HS-27A (cell line): ENCODE data around the gene L3MBTL3.
"Not testable (repeated sequence)": the region's sequence is repeated elsewhere in the genome, so short reads cannot be mapped to it uniquely, and the experiment has no call there.

ENCODE experiments used
- DNase-seq: peaks from one replicate; pipeline ENCODE4 v3.0.0-alpha.2; 2012; ENCODE audit warnings: low read depth, missing footprints

L3MBTL3 gene

DNA sequence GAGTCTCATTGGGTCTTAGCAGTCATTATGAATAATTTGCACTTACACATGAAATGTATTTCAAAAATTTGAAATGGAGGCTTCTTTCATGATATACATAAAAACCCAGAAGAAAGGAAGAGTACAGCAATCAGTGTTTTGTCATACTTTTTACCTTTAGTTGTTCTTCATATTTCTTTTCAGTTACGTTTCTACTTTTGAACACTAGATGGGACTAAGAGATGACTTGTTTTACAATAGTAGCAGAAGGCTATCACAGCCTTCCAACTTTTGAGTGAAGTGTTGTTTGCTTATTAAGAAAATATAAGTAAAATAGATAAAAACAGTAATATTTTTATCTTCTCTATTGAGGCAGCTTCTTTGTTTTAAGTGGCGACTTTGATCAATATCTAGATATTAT, 58.1 kb downstream of the L3MBTL3 start:
- no peak for DNase-seq

DNA sequence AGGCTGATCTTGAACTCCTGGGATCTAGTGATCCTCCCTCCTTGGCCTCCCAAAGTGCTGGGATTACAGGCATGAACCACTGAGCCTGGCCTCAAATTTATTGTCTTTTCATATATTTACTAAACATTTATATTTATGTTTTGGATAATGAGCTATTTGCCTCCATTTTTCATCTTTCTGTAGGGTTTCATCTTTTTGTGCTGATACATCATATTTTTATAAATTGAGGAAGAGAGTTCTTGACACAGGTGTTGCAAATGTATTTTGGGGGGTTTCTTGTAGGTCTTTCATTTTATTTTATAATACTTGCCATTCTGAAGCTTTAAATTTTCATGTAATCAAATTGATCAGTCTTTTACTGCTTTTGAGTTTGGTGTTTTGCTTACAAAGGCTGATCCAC, 72.4 kb downstream of the L3MBTL3 start:
- no peak for DNase-seq

DNA sequence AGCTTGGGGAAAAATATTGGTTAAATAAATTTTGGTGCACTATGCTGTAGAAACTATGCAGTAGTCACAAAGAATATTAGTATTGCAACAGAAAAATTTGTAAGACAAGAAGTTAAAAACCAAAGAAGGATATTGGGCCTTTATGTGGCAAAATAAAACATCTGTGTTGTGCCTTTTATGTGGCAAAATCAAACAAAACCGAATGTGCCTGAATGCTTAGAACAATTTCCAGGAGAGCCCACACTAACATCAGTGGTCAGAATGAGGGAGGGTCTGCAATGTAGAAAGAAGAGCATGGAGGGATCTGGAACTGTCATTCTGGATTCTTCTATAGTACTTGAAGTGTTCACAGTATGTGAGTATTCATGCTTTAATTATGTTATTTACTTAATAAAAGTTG, 75.2 kb downstream of the L3MBTL3 start:
- DNase-seq, result no peak

DNA sequence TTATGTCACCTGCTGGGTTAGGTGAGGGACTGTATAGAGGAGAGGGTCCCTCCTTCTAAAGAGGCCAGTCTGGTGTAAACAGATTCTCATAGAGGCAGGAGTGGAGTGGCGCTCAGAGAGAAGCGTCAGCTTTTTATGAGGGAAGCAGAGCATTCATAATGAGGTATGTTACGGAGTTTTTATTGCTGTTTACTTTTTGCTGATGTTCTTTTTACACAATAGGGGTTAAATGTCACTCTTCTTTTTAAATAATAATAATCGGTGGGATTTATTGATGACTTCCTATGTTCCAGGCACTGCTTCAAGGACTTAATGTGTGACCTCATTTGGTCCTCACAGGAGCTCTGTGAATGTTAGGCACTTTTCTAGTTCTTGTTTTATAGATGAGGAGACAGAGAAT, 79.9 kb downstream of the L3MBTL3 start:
- no peak for DNase-seq

DNA sequence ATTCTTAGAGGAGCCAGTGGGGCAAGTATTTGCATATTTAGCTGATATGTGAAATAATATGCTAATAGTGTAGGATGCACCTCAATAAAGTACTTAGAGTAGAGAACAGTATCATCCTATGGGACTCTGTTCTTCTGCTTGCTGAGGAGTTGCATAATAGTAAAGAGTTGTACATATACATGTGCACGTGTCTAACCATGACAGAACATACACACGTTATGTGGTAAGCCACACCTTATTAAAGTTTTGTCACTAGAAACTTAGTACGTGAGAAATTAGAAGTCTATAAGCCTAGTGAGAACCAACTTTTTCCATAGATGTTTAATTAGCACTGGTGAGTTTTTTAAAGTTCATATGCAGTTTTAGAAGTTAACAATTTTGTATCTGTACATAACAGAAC, 80.7 kb downstream of the L3MBTL3 start:
- DNase-seq, result no peak

DNA sequence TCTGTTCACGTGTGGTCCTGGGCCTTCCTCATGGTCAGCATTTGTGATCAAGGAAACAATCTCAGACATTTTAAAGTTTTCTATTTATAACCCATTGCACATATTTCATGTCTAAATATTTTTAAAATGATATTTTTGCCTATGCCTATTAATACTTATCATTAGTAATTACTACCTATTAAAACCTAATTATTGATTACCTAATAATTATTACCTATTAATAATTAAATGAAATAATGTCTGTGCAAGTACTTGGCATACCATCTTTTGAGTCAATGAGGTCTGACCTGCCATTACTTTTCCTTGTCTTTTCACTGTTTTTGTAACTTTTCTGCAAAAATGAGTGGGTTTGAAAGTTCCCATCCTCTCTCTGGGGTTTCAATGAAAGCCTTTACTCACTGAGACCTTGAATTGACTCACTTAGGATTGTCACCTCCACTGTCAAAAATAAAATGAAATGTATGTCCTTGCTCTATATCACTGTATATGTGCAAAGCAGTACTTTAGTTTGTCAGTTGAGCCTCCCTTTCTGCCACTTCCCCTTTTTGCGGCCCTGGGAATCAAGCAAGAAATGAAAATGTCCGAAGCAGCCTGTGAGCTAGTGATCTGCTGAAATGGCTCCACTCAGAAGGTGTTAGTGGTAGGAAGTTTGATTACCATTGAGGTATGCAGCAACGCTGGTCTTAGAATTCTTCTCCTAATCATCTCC, 87.8 kb downstream of the L3MBTL3 start:
- DNase-seq, result no peak

DNA sequence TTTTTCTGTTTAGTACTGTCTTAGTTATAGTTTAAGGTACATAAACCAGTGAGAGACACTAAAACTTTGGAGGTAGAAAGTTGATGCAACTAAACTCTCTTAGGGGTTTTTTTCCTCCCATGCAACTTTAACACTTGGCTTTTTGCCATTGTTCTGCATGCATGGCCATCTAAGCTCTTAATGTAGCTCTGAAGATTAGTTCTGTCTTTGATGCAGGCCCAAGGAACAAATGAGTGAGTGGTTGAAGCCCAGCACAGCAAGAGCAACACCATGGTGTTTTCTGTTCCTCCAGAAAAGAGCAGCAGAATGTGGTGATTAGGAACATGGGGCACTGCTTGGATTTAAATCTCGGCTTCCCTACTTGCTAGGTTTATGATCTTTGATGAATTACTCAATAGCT, 89.3 kb downstream of the L3MBTL3 start:
- no peak for DNase-seq

DNA sequence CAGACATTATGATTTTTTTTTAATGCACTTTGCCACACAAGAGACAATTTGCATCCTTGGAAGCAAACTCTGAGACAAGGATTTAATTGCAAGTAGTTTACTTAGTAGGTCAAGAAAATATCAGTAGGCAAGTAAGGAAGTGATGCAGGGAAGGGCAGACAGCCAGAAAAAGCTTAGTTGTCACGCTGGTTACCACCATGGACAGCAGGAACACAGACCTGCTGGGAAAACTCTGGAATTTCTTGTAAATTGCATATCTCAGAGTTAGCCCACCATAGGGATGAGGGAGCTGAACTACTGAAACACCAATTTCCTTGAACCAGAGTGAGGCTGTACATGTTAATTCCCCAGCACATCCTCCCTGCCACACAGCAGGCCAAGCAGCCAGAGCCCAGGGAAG, 92.7 kb downstream of the L3MBTL3 start:
- no peak for DNase-seq

DNA sequence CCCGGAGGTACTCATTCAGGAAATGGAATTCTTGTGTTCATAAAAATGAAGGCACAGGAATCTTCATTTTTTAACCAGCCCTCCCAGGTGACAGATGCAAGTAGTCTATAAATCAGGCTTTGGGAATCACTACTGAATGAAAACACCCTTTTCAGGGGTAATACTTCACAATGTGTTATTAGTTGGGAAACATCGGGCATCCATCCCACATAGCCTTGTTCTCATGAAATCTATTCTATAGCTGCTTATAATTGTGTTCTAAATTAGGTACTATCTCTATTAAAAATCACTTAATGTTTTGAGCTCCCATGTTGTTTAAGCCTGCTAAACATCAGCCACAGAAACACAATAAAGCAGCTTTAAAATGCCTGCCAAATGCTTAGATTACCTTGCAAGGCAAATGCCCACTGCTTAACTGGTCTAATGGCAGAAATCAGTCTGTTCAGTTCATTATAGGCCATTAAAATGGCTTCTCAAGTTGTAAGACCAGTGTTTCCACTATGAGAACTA, 94.9 kb downstream of the L3MBTL3 start:
- DNase-seq, result no peak

DNA sequence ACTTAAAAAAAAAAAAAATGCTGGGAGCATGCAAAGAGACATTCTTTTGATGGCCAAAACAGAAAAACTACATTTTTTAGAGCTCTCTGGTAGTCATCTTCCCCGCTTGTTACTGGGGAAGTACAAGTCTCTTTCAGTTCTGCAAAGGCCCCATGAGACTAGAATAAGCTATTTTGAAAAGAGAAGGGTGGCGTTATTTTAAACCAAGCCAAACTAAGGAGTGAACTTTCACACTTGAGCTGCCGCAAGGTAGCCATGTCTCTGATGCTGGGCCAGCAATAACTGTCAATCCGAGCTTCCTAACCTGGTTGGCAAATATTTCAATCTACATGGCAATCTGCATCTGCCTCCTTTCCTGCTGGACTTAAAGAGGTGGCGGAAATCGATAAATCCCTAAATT, 96.7 kb downstream of the L3MBTL3 start:
- DNase-seq, result no peak

DNA sequence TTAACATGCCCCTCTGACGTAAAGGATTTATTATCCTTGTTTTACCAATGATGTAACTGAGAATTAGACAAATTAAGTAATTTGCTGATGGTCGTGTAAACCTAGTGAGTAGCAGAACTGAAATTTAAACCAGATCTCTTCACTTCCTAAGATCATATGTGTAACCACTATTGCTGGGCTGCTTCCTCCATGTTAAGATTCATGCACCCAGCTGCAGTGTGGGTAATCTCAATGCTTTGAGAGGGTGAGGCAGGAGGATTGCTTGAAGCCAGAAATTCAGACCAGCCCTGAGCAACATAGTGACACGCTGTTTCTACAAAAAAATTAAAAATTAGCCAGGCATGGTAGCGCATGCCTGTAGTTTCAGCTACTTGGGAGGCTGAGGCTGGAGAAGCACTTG, 97.9 kb downstream of the L3MBTL3 start:
- DNase-seq, result no peak

DNA sequence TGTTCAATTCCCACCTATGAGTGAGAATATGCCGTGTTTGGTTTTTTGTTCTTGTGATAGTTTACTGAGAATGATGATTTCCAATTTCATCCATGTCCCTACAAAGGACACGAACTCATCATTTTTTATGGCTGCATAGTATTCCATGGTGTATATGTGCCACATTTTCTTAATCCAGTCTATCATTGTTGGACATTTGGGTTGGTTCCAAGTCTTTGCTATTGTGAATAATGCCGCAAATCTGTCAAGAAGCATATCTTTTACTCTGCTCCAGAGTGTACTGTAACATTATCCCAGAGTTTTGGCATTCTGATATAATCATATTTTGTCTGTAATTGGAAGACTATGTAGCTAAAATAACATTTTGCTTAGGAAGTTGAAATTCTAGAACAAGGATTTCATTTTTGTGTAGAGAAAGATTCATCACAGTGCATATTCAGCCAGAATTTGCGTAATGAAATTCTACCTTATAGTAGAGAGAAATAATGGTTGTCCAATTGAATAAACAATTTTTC, 98.9 kb downstream of the L3MBTL3 start:
- not testable (repeated sequence) for DNase-seq

DNA sequence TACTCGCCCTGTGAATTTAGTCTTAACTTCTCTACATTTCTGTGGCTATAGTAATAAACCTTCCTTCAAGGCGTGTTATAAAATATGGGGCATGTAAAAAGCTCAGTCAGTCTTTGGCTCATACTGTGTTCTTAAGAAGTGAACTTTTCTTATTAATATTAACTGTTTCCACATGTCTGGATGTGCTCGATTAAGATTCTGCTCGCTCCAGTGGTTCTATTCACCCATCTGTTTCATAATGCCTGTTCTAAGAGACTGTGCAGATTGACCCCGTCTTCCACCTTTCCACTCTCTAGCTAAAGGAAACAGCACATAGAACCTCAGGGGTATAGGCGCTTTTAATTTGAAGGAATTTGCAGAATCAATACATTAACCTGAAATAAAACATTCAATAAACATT, 99.9 kb downstream of the L3MBTL3 start:
- DNase-seq, result no peak

DNA sequence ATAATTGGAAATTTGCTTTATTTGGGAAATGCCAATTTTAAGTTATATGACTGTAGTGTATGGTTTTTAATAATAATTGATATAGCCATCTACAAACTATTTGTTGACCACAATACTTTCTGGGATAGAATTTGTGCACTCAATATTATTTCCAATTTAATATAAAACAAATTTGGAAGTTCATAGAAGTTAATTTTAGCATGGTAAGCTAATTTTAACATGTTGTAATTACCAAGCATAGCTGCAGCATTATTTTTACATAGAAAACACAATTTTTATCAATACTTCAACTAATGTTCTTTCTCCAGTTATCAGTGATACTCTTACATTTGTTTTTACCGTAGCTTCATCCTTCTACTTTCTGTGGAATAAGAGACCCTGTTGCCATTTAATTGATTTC, 100.8 kb downstream of the L3MBTL3 start:
- DNase-seq, result no peak

DNA sequence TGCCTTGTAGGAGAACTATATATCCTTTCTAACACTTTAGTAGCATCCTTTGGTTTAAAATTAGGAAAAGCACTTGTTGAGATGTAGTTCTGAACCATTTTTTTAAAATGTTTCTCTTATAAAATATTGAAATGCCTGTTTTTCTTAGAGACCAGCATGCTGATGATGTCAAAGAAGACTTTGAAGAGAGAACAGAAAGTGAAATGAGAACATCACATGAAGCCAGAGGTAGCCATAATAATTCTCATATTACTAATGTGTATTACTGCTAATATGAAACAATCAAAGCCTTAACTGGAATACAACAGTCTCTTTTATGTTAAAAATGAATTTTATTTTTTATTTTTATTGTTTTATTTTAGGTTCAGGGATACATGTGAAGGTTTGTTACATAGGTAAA, 102.3 kb downstream of the L3MBTL3 start:
- no peak for DNase-seq

DNA sequence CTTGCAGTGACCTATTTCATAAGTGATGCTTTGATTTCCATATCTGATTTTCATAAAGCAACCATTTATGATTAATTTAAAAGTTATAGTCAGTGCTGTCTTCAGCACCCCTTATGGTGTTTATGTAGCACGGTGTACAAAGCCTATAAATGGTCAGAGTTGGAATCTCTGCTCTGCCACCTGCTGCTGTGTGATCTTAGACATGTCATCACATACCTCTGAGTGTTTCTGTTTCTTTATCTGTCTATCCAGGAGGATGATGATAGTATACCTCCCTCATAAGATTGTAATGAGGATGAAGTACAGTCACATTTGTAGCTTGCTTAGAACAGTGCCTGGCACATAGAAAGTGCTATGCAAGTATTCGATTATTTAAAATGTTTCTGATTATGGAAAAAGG, 103.9 kb downstream of the L3MBTL3 start:
- no peak for DNase-seq

DNA sequence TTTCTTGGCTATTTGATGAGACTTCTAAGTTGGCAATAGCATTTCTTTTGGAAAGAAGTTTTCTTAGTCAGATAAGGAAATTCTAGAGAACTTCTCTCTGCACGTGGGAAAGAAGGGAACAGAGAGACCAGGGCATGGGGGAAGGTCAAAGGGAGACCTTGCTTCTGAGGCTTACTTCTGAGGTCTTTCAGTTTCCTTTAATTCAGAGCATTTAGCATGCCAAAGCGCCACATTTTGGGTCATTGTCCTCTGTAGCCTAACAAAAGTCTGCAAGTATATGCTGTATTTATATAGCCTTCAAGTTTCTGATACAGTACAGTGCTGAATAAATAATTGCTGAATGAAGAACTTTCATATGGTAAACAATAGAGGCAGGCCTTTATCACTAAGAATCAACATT, 108.8 kb downstream of the L3MBTL3 start:
- no peak for DNase-seq

DNA sequence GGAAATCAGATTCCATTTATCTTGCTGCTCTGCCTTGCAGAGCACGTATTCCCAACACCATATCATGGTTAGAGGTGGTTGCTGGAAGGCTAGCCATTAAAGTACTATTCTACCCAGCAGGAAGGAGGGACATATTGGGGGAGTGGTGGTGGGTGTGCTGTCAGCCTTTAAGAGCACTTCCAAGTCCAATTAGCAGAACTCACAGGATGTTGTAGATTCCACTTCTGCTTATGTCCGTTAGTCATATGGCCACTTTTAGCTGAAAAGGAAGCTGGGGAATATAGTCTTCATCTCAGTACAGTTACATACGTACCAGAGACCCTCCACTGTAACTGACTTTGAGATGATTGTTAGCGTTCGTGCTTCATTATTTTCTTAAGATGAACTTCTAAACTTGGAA, 109.9 kb downstream of the L3MBTL3 start:
- no peak for DNase-seq

DNA sequence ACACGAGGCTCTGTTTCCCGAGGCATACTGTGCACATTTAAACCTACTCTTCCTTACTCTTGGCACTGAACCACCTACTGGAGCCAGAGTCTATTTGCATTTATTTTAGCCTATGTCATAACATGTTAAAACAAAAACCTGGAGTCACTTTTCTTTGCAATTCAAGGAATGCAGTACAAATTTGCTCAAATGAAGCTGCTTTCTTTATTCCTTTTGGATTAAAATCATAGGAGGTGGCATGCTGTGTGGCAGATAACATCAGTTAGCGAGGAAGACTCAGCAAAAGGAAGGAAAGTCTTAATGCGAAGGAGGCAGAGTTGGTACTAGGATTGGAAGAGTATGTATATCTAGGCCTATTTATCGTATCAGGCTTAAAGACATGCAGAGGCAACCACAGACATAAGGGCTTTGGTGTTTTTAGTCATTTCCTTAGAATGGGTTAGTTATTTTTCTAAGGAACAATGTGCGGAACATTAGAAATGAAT, 111.4 kb downstream of the L3MBTL3 start:
- no peak for DNase-seq

DNA sequence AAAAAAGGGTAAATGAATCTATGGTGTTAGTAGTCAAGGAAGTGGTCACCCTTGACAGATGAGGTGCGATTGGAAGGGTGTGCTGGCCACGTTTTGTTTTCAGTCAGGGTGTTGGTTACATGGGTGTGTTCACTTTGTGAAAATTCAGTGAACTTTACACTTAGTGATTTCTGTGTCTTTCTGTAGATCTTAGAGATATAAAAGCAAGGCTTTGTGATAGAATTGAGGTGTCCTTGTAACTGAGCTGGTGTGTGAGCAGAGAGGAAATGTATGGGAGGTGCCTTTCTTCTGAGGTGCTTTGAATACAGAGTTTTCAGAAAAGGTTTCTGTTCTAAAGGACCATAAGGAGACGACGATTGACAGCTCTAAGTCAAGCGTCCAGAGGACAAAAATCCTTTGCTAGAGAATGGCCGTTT, 113.9 kb downstream of the L3MBTL3 start:
- DNase-seq, result no peak

DNA sequence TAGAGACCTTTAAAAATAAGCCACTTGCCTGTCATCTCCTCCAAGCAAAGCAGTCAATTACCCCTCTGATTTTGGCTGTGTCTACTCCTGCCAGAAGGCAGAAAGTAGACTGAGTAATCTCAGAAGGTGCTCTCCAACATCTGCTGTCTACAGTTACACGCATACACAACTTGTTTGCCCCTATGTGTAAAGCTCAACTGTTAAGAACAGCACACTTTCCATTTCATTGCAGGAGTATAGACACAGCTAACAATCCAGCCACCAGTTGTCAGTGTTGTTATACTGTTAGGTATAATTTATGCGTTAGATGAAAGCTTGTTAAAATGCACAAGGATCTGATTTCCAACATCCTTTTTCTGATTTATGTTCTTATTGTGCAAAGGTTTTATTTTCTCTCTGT, 116.2 kb downstream of the L3MBTL3 start:
- no peak for DNase-seq

DNA sequence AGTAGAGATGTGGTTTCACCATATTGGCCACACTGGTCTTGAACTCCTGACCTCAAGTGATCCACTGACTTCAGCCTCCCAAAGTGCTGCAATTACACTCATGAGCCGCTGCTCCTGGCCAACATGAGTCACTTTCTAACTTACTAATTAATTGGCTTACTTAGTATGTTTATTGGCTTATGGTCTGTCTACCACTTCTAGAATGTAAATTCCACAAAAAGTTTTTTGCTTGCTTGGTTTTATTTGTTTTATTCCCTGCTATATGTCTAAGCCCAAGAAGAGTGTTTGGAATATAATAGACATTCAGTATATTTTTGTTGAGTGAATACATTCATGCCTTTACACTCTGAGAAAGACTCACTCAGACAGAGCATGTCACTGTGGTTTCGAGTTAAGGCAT, 118.4 kb downstream of the L3MBTL3 start:
- no peak for DNase-seq

DNA sequence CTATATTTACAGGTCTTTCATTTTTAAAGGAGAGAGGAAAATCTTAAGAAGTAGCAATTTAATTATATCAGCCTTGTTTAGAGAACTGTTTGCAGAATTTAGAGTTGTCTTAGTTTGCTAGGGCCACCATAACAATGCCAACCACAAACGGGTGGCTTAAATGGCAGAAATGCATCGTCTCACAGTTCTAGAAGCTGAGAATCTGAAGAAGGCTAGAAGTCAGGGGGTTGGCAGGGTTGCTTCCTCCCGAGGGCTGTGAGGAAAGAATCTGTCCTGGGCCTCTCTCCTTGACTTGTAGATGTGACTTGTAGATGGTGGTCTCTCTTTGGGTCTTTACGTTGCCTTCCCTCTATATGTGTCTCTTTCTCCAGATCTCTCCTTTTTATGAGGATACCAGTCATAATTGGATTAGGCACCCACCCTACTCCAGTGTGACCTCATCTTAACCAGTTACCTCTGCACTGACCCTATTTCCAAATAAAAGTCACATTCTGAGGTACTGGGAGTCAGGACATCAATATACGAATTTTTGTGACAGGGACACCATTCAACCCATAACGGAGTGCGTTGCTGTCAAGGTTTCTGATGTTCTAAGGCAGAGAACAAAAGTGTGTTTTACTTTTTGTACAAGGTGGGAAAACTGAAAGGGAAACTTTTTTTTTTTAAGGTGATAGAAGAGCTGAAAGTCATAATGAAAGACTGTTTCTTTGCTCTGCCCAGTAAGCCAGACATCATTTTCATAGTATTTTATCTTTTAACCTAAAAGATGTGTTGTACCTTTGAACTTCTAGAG, 119.9 kb downstream of the L3MBTL3 start:
- no peak for DNase-seq
